Calu3 (cell line): ENCODE data around the gene KMT2C. TPM values are rescaled to one million over a fixed set of nuclear protein-coding genes. Genes with fewer than 3 reads are reported as not detected.
"Not testable (repeated sequence)": the region's sequence is repeated elsewhere in the genome, so short reads cannot be mapped to it uniquely, and the experiment has no call there.

Experiments used
- BruUV-seq: library from RNA; stranded (reverse); fragments of 400-500 nt; replicated peaks from 2 replicates; lab custom pipeline; 2021; lab: Mats Ljungman, UMichigan
- CTCF ChIA-PET: fragments of 300-600 bp; sonication (Branson Sonifier 250); formaldehyde crosslinking; loops from one replicate; lab custom pipeline; 2022; ENCODE audit warnings: antibody characterized with exemption; lab: Charles Lee
- DNase-seq: peaks from one replicate; pipeline ENCODE4 v3.0.0; 2022
- H3K27ac Mint-ChIP-seq: one replicate; pipeline ENCODE4 v1.8.0; 2022; ENCODE audit warnings: mixed read lengths; ENCODE audit not compliant: unreplicated experiment
- H3K27me3 Mint-ChIP-seq: one replicate; pipeline ENCODE4 v1.8.0; 2022; ENCODE audit warnings: mixed read lengths; ENCODE audit not compliant: unreplicated experiment
- H3K36me3 Mint-ChIP-seq: one replicate; pipeline ENCODE4 v1.8.0; 2022; ENCODE audit warnings: mild to moderate bottlenecking, moderate library complexity, mixed read lengths; ENCODE audit not compliant: insufficient read depth, unreplicated experiment
- H3K4me1 Mint-ChIP-seq: one replicate; pipeline ENCODE4 v1.8.0; 2022; ENCODE audit warnings: mild to moderate bottlenecking, low read depth, mixed read lengths; ENCODE audit not compliant: unreplicated experiment
- H3K4me3 Mint-ChIP-seq: one replicate; pipeline ENCODE4 v1.8.0; 2022; ENCODE audit warnings: mild to moderate bottlenecking, low read depth, moderate library complexity, mixed read lengths; ENCODE audit not compliant: unreplicated experiment
- H3K9me3 Mint-ChIP-seq: one replicate; pipeline ENCODE4 v1.8.0; 2022; ENCODE audit warnings: low read depth, mixed read lengths; ENCODE audit not compliant: unreplicated experiment
- intact Hi-C: fragments of 100-400 bp; cut with micrococcal nuclease; formaldehyde crosslinking; loops from one replicate; pipeline ENCODE4 v1.10.0; 2022; ENCODE audit not compliant: unreplicated experiment
- total RNA-seq: library from RNA; stranded (reverse); gene quantifications from 2 replicates; pipeline ENCODE4 v1.2.3, GENCODE V29; 2022
- TF ChIP-seq, protein P1 (sequence below): fragments of 200-600 bp; IDR thresholded peaks from one replicate; pipeline ENCODE4 v1.8.0; 2022; ENCODE audit warnings: antibody characterized with exemption; ENCODE audit not compliant: unreplicated experiment

KMT2C gene
- total RNA-seq, 1 experiment from 2014 or later: 73.4 TPM

DNA sequence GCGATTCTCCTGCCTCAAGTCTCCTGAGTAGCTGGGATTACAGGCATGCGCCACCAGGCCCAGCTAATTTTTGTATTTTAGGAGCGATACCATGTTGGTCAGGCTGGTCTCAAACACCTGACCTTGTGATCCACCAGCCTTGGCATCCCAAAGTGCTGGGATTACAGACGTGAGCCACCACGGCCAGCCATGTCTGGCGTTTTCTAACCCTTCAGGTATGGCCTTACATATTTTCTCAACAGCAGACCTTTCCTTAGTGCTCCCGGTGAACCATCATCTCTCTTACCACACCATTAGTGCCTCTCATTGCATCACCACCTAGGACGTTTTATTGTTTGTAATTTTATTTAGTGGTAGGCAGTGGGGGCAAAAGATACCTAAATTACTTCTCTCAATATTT is 194.5 kb downstream of the KMT2C start:
- H3K27ac Mint-ChIP-seq, DNase-seq, CTCF ChIA-PET, H3K4me3 Mint-ChIP-seq, H3K4me1 Mint-ChIP-seq, H3K36me3 Mint-ChIP-seq, H3K9me3 Mint-ChIP-seq, H3K27me3 Mint-ChIP-seq, intact Hi-C loops, BruUV-seq: not testable (repeated sequence)

DNA sequence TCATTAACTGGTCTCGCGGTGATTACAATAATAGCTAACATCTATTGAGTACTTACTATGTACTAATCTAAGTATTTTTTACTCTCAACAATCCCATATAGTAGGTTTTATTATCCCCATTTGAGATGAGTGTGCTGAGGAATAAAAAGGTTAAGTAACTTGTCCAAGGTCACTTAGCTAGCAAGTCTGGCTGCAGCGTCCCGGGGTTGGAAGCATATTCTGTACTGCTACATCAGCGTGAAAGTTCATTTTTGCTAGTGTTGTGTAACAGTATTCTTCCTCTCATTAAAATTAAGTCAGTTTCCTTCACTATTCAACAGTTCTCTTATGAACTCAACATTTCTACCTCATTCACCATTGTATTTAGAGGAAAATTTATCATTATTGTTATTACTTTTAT is 199.5 kb downstream of the KMT2C start:
- H3K27ac Mint-ChIP-seq, intact Hi-C loops, H3K4me1 Mint-ChIP-seq, H3K4me3 Mint-ChIP-seq, CTCF ChIA-PET, H3K9me3 Mint-ChIP-seq, DNase-seq, BruUV-seq, H3K27me3 Mint-ChIP-seq: not testable (repeated sequence)
- peaks cover 13% of the 10 kb centered on the region for H3K36me3 Mint-ChIP-seq

DNA sequence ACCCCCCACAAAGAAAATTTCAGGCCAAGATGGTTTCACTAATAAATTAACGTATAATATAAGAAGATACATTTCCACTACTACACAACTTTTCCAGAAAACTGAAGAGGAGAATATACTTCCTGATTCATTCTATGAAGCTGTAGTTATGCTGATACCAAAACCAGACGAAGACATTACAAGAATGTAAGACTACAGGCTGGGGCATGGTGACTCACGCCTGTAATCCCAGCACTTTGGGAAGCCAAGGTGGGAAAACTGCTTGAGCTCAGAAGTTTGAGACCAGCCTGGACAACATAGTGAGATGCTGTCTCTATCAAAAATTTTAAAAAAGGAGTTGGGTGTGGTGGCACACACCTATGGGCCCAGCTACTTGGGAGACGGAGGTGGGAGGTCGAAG is 201.4 kb downstream of the KMT2C start:
- intact Hi-C loops: not testable (repeated sequence)

DNA sequence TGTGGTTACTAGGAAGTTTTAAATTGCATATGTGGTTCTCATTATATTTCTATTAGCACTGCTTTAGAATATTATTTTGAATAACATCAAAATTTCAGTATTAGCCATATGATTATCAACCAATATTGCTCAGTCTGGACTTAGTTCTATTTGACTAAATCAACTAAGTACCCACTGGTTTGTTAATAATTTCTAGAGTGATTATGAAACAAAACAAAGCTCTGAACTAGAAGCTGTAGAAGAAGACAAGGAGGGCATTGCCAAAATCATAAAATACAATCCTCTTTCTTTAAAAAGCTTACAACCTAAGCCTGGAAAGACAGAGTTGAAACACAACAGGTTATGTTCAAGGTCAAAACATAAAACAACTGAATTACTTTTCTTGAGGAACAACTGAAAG is 204.7 kb downstream of the KMT2C start:
- intact Hi-C loops: no loop called here
- TF ChIP-seq, protein P1, sequence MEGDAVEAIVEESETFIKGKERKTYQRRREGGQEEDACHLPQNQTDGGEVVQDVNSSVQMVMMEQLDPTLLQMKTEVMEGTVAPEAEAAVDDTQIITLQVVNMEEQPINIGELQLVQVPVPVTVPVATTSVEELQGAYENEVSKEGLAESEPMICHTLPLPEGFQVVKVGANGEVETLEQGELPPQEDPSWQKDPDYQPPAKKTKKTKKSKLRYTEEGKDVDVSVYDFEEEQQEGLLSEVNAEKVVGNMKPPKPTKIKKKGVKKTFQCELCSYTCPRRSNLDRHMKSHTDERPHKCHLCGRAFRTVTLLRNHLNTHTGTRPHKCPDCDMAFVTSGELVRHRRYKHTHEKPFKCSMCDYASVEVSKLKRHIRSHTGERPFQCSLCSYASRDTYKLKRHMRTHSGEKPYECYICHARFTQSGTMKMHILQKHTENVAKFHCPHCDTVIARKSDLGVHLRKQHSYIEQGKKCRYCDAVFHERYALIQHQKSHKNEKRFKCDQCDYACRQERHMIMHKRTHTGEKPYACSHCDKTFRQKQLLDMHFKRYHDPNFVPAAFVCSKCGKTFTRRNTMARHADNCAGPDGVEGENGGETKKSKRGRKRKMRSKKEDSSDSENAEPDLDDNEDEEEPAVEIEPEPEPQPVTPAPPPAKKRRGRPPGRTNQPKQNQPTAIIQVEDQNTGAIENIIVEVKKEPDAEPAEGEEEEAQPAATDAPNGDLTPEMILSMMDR: no peak
- H3K4me3 Mint-ChIP-seq: no peak overlapping the region
- BruUV-seq: no TSS peak
- no peaks in the 10 kb centered on the region for H3K4me1 Mint-ChIP-seq
- H3K36me3 Mint-ChIP-seq: peaks cover 14% of the 10 kb centered on the region
- H3K9me3 Mint-ChIP-seq: no peaks in the 10 kb centered on the region
- CTCF ChIA-PET: no interaction called here
- H3K27me3 Mint-ChIP-seq: no peaks in the 10 kb centered on the region
- H3K27ac Mint-ChIP-seq: no peak overlapping the region
- no peak for DNase-seq

More for the DNA sequence above, 201.4 kb downstream of the KMT2C start:
- H3K27me3 Mint-ChIP-seq, H3K4me3 Mint-ChIP-seq, BruUV-seq, H3K27ac Mint-ChIP-seq, CTCF ChIA-PET, DNase-seq, H3K4me1 Mint-ChIP-seq, H3K9me3 Mint-ChIP-seq: not testable (repeated sequence)
- H3K36me3 Mint-ChIP-seq: peaks cover 14% of the 10 kb centered on the region

DNA sequence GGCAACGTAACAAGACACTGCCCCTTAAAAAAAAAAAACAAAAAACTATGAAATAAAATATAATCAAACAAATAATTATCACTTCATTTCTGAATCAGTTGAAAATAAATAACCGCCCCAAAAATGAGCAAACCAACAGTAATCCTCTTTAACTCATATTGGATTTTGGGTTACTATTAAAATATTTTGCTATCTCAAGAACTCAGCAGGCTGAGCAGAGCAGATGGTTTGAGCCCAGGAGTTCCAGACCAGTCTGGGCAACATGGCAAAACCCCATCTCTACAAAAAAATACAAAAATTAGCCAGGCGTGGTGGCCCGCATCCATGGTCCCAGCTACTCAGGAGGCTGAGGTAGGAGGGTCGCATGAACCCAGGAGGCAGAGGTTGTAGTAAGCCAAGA is 216.2 kb downstream of the KMT2C start:
- intact Hi-C loops, H3K4me3 Mint-ChIP-seq, H3K27ac Mint-ChIP-seq, H3K9me3 Mint-ChIP-seq, DNase-seq, H3K4me1 Mint-ChIP-seq, H3K27me3 Mint-ChIP-seq, BruUV-seq: not testable (repeated sequence)
- CTCF ChIA-PET: interaction anchor here (0.7 kb wide), 1 partner anchor 9 kb away, joined by 3 read pairs; no protein-coding TSS in a partner anchor
- peaks cover 18% of the 10 kb centered on the region for H3K36me3 Mint-ChIP-seq

DNA sequence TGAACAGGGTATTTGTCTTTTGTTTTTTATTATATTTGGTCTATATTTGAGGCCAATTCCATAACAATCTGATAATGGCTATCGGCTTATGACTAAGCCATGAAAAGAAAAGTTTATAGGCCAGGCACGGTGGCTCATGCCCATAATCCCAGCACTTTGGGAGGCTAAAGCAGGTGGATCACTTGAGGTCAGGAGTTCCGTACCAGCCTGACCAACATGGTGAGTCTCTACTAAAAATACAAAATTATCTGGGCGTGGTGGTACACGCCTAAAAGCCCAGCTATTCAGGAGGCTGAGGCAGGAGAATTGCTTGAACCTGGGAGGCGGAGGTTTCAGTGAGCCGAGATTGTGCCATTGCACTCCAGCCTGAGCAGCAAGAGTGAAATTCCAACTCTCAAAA is 227.0 kb downstream of the KMT2C start:
- intact Hi-C loops, DNase-seq, CTCF ChIA-PET, H3K4me1 Mint-ChIP-seq, H3K4me3 Mint-ChIP-seq, BruUV-seq, H3K27me3 Mint-ChIP-seq, H3K27ac Mint-ChIP-seq, H3K9me3 Mint-ChIP-seq: not testable (repeated sequence)
- H3K36me3 Mint-ChIP-seq: peaks cover 12% of the 10 kb centered on the region

DNA sequence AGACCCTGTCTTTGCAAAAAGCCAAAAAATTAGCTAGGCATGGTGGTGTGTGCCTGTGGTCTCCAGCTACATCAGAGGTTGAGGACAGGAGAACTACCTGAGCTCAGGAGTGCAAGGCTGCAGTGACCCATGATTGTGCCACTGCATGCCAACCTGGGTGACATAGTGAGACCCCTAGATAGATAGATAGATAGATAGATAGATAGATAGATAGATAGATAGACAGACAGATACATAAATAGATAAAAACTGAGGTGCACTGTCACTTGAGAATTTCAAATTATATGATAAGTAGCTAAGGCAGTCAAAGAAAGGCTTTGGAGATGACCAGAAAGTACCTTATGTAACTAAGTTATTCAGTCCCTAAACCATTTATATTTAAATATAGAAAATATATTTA is 231.4 kb downstream of the KMT2C start:
- DNase-seq, H3K36me3 Mint-ChIP-seq, H3K4me1 Mint-ChIP-seq, BruUV-seq, CTCF ChIA-PET, H3K27me3 Mint-ChIP-seq, intact Hi-C loops, H3K27ac Mint-ChIP-seq, H3K9me3 Mint-ChIP-seq, H3K4me3 Mint-ChIP-seq: not testable (repeated sequence)
